ENCODE data around the gene PTPRE. TPM values are rescaled to one million over a fixed set of nuclear protein-coding genes. Genes with fewer than 3 reads are reported as not detected.

PTPRE gene
- total RNA-seq, 1 experiment from 2014 or later = 3.1 TPM

- TF ChIP-seq USF2 (CRISPR knock-in tag; IDR thresholded peaks at IDR 0.05) = no peak
- no peak for TF ChIP-seq ATF3 (CRISPR knock-in tag; conservative IDR thresholded peaks at IDR 0.05)
- TF ChIP-seq GABPB1 (CRISPR knock-in tag; IDR thresholded peaks at IDR 0.05) = no peak
These were observed 147.5 kb downstream of the PTPRE start (continued) for GRCh38 chr10:128054163-128054970.

GRCh38 chr10:128055061-128055868, 148.4 kb downstream of the PTPRE start:
- Mint-ChIP-seq H3K27ac (no peak overlapping the region), H3K27me3 (ENCODE audit: low read depth) (no peaks in the 10 kb centered on the region), H3K4me3 (no peak overlapping the region), H3K36me3 (no peaks in the 10 kb centered on the region), H3K4me1 (no peaks in the 10 kb centered on the region), H3K9me3 (no peaks in the 10 kb centered on the region)
- ChIA-PET CTCF (interaction anchor here (0.8 to 1.5 kb wide), 3 partner anchors 8 to 23 kb away, joined by 4 to 8 read pairs (median 4); no protein-coding TSS in a partner anchor), POLR2A (no interaction called here)
- DNase-seq (ENCODE audit: low spot score) (no peak), ATAC-seq (no peak)
- TF ChIP-seq TEAD1 (CRISPR knock-in tag; IDR thresholded peaks at IDR 0.05) = no peak
- no peak for TF ChIP-seq NFYB (CRISPR knock-in tag; conservative IDR thresholded peaks at IDR 0.05; ENCODE audit: low read depth)
- no peak for TF ChIP-seq ZNF416 (CRISPR knock-in tag; IDR thresholded peaks at IDR 0.05)
- TF ChIP-seq HMGA2 (CRISPR knock-in tag; IDR thresholded peaks at IDR 0.05) = no peak
- TF ChIP-seq CTCF (IDR thresholded peaks at IDR 0.05) = no peak
- no peak for TF ChIP-seq MXD4 (CRISPR knock-in tag; IDR thresholded peaks at IDR 0.05; ENCODE audit: borderline replicate concordance)
- TF ChIP-seq ETV6 (CRISPR knock-in tag; IDR thresholded peaks at IDR 0.05) = no peak
- TF ChIP-seq ZMAT4 (CRISPR knock-in tag; IDR thresholded peaks at IDR 0.05) = no peak
- no peak for TF ChIP-seq IRF2 (CRISPR knock-in tag; IDR thresholded peaks at IDR 0.05; ENCODE audit: borderline replicate concordance, low read depth)
- no peak for TF ChIP-seq USF1 (CRISPR knock-in tag; IDR thresholded peaks at IDR 0.05)
- no peak for TF ChIP-seq GTF2I (CRISPR knock-in tag; conservative IDR thresholded peaks at IDR 0.05)
- no peak for TF ChIP-seq ZNF121 (CRISPR knock-in tag; IDR thresholded peaks at IDR 0.05)
- no peak for TF ChIP-seq ZBTB43 (CRISPR knock-in tag; IDR thresholded peaks at IDR 0.05)
- no peak for TF ChIP-seq EMX1 (CRISPR knock-in tag; IDR thresholded peaks at IDR 0.05)
- TF ChIP-seq ELF4 (CRISPR knock-in tag; IDR thresholded peaks at IDR 0.05; ENCODE audit: low read depth) = no peak
- no peak for TF ChIP-seq E2F5 (CRISPR knock-in tag; IDR thresholded peaks at IDR 0.05)
